RKO (cell line): ENCODE measurements around the gene SULT4A1.
A peak's percentile ranks its signal among the peaks of the same experiment; 100 is the strongest.

Source experiments
- DNase-seq: peaks from one replicate; pipeline ENCODE4 v3.0.0-alpha.2; 2016; ENCODE audit warnings: low spot score

Gene SULT4A1

GRCh38 chr22:43802897-43803495 lies 59.3 kb downstream of the SULT4A1 start:
- DNase-seq, result no peak

GRCh38 chr22:43800970-43801369 lies 61.3 kb downstream of the SULT4A1 start:
- no peak for DNase-seq

GRCh38 chr22:43798492-43798891 lies 63.8 kb downstream of the SULT4A1 start:
- DNase-seq, result no peak

GRCh38 chr22:43796567-43796966 lies 65.7 kb downstream of the SULT4A1 start:
- DNase-seq, result peak; percentile 32

GRCh38 chr22:43795320-43795719 lies 67.0 kb downstream of the SULT4A1 start:
- DNase-seq, result no peak

GRCh38 chr22:43792905-43793304 lies 69.4 kb downstream of the SULT4A1 start:
- DNase-seq, result no peak

GRCh38 chr22:43789452-43789851 lies 72.9 kb downstream of the SULT4A1 start:
- peak; percentile 12 for DNase-seq

GRCh38 chr22:43783777-43784176 lies 78.5 kb downstream of the SULT4A1 start:
- DNase-seq, result peak; percentile 3

GRCh38 chr22:43782448-43782847 lies 79.9 kb downstream of the SULT4A1 start:
- no peak for DNase-seq

GRCh38 chr22:43777286-43777685 lies 85.0 kb downstream of the SULT4A1 start:
- DNase-seq, result peak; percentile 31

- no peak for DNase-seq
Observed at GRCh38 chr22:43776081-43776670, 86.1 kb downstream of the SULT4A1 start.
